HepG2 (cell line): ENCODE measurements around the gene PRKD2. TPM values are rescaled to one million over a fixed set of nuclear protein-coding genes. Genes with fewer than 3 reads are reported as not detected.

Source experiments
- ATAC-seq: fragments of 200-7000 bp; cut with Tn5 transposase; 3 replicates; pipeline ENCODE4 v1.9.1; 2020; ENCODE audit warnings: mild to moderate bottlenecking, moderate library complexity
- BruUV-seq: library from RNA; stranded (reverse); fragments of 400-500 nt; replicated peaks from 2 replicates; lab custom pipeline; 2021; lab: Mats Ljungman, UMichigan
- CTCF ChIA-PET: fragments of 300-600 bp; formaldehyde crosslinking; extraction: SDS; loops from one replicate; lab custom pipeline; 2021; ENCODE audit warnings: low total read pairs, inconsistent platforms, low intra/inter-chr PET ratio; lab: Yijun Ruan, JAX
- POLR2A ChIA-PET: fragments of 350-600 bp; sonication (Branson Sonifier 250); formaldehyde crosslinking; loops from one replicate; lab custom pipeline; 2020; ENCODE audit warnings: antibody characterized with exemption, inconsistent platforms; lab: Yijun Ruan, JAX
- DNase-seq: peaks from one replicate; pipeline ENCODE4 v3.0.0-alpha.2; 2015; ENCODE audit warnings: low spot score
- FAIRE-seq: peaks from 3 replicates; lab custom pipeline; 2011; peaks lifted over from hg19 to GRCh38; lab: Jason Lieb, UNC
- H2AFZ ChIP-seq: one replicate; pipeline ENCODE4 v1.6.1; 2011; ENCODE audit warnings: low read length, inconsistent platforms
- H3K27ac ChIP-seq: fragments of 300-600 bp; 3 replicates; pipeline ENCODE4 v1.8.0; 2011; ENCODE audit warnings: mixed run types, mild to moderate bottlenecking, mixed read lengths, low read length, inconsistent platforms; ENCODE audit not compliant: insufficient read depth; ENCODE audit errors: extremely low read length
- H3K27me3 ChIP-seq, 2 experiments: fragments of 200-600 bp in 1 of 2; 2 replicates in 1 of 2; 3 replicates in 1 of 2; pipeline versions ENCODE4 v1.6.0 to v1.8.0; 2011; ENCODE audit warnings: low read length in 2 of 2, mild to moderate bottlenecking in 2 of 2, moderate library complexity in 2 of 2, inconsistent platforms in 1 of 2; ENCODE audit not compliant: insufficient read depth in 2 of 2, control insufficient read depth in 1 of 2
- H3K36me3 ChIP-seq, 2 experiments: fragments of 200-600 bp in 1 of 2; replicated peaks in 1 of 2; 2 replicates in 1 of 2; 3 replicates in 1 of 2; pipeline versions ENCODE4 v1.5.1 to v1.8.0; 2011; ENCODE audit warnings: low read length in 2 of 2, inconsistent platforms in 1 of 2; ENCODE audit not compliant: insufficient read depth in 2 of 2, control insufficient read depth in 1 of 2
- H3K4me1 ChIP-seq: 2 replicates; pipeline ENCODE4 v1.5.1; 2012; ENCODE audit warnings: low read length, inconsistent platforms; ENCODE audit not compliant: insufficient read depth
- H3K4me2 ChIP-seq: 2 replicates; pipeline ENCODE4 v1.6.0; 2011; ENCODE audit warnings: low read depth, low read length, inconsistent platforms
- H3K4me3 ChIP-seq, 3 experiments: fragments of 200-600 bp in 1 of 3; sonication (generic), shearing (Covaris generic) in 1 of 3; replicated peaks in 1 of 3; 2 replicates each; pipeline ENCODE4 v1.5.1; 2011 to 2016; ENCODE audit warnings: low read length in 3 of 3, inconsistent platforms in 2 of 3, low read depth in 2 of 3, mild to moderate bottlenecking in 2 of 3, control low read depth in 1 of 3, mixed read lengths in 1 of 3; ENCODE audit not compliant: insufficient read depth in 1 of 3
- H3K79me2 ChIP-seq: one replicate; pipeline ENCODE4 v1.6.1; 2011; ENCODE audit warnings: low read length, inconsistent platforms; ENCODE audit not compliant: insufficient read depth
- H3K9ac ChIP-seq: 2 replicates; pipeline ENCODE4 v1.6.0; 2011; ENCODE audit warnings: mild to moderate bottlenecking, low read depth, low read length, inconsistent platforms; ENCODE audit not compliant: insufficient read depth
- H3K9me3 ChIP-seq: 2 replicates; pipeline ENCODE4 v1.5.1; 2012; ENCODE audit warnings: mild to moderate bottlenecking, low read length
- H4K20me1 ChIP-seq: 2 replicates; pipeline ENCODE4 v1.6.0; 2011; ENCODE audit warnings: inconsistent platforms, mild to moderate bottlenecking, low read length, moderate library complexity; ENCODE audit not compliant: insufficient read depth
- CCAR2 ChIP-seq: fragments of 200-400 bp; formaldehyde crosslinking; optimal IDR thresholded peaks from 2 replicates; pipeline ENCODE3; 2018; ENCODE audit warnings: low read depth, mild to moderate bottlenecking, low read length, moderate library complexity
- GATAD1 ChIP-seq: IDR thresholded peaks from 2 replicates; pipeline ENCODE4 v1.6.1; 2016; ENCODE audit warnings: missing genetic modification reagents, missing compliant biosample characterization
- HMG20B ChIP-seq: conservative IDR thresholded peaks from 2 replicates; pipeline ENCODE4 v1.6.1; 2016; ENCODE audit warnings: missing genetic modification reagents, missing compliant biosample characterization
- HOXA9 ChIP-seq: sonication (generic); formaldehyde crosslinking; IDR thresholded peaks from 2 replicates; pipeline ENCODE4 v1.8.1; 2022; ENCODE audit warnings: missing genetic modification reagents, mild to moderate bottlenecking, moderate library complexity, borderline replicate concordance
- MAFK ChIP-seq, 2 experiments: IDR thresholded peaks in 1 of 2; conservative IDR thresholded peaks in 1 of 2; 2 replicates each; pipeline ENCODE4 v1.6.1; 2011; ENCODE audit warnings: improper control_type of control experiment in 2 of 2, low read length in 2 of 2
- MEIS1 ChIP-seq: sonication (generic); formaldehyde crosslinking; IDR thresholded peaks from 2 replicates; pipeline ENCODE4 v1.9.0; 2021; ENCODE audit warnings: mild to moderate bottlenecking, missing genetic modification reagents, moderate library complexity, borderline replicate concordance
- MTA3 ChIP-seq: sonication (generic); formaldehyde crosslinking; IDR thresholded peaks from 2 replicates; pipeline ENCODE4 v1.4.0; 2020; ENCODE audit warnings: missing genetic modification reagents
- POLR2G ChIP-seq: fragments of 200-400 bp; formaldehyde crosslinking; IDR thresholded peaks from 2 replicates; pipeline ENCODE4 v1.6.1; 2018; ENCODE audit warnings: mild to moderate bottlenecking, low read depth, low read length, moderate library complexity
- RXRA ChIP-seq: sonication (generic); formaldehyde crosslinking; IDR thresholded peaks from 2 replicates; pipeline ENCODE4 v1.5.1; 2020; ENCODE audit warnings: missing genetic modification reagents
- ZNF468 ChIP-seq: sonication (generic); formaldehyde crosslinking; IDR thresholded peaks from 2 replicates; pipeline ENCODE4 v1.8.0; 2022; ENCODE audit warnings: mild to moderate bottlenecking, moderate library complexity, missing genetic modification reagents
- ZNF572 ChIP-seq: sonication (generic); formaldehyde crosslinking; IDR thresholded peaks from 2 replicates; pipeline ENCODE4 v1.5.1; 2020; ENCODE audit warnings: mild to moderate bottlenecking, missing genetic modification reagents
- ZNF598 ChIP-seq: sonication (generic); formaldehyde crosslinking; IDR thresholded peaks from 2 replicates; pipeline ENCODE4 v1.5.1; 2020; ENCODE audit warnings: mild to moderate bottlenecking, missing genetic modification reagents, borderline replicate concordance
- ZNF678 ChIP-seq: sonication (generic); formaldehyde crosslinking; IDR thresholded peaks from 2 replicates; pipeline ENCODE4 v1.4.0; 2020; ENCODE audit warnings: mild to moderate bottlenecking, missing genetic modification reagents
- ZNF777 ChIP-seq: sonication (generic); formaldehyde crosslinking; IDR thresholded peaks from 2 replicates; pipeline ENCODE4 v1.4.0; 2020; ENCODE audit warnings: missing genetic modification reagents
- WGBS: methylation state at CpG from one replicate; pipeline ENCODE4 v1.1.6; 2017; ENCODE audit warnings: low lambda C conversion rate; 5-methylcytosine and 5-hydroxymethylcytosine counted together
- in situ Hi-C: cut with HindIII; loops from 2 replicates; pipeline ENCODE4 v1.10.0; 2017; ENCODE audit warnings: low pct_unique_long_range_greater_than_20kb; ENCODE audit not compliant: extremely low pct_ligation_motif_present
- intact Hi-C: fragments of 100-400 bp; cut with micrococcal nuclease; formaldehyde crosslinking; loops from one replicate; pipeline ENCODE4 v1.10.0; 2022; ENCODE audit not compliant: unreplicated experiment
- polyA plus RNA-seq, 8 experiments: library from polyadenylated mRNA; depleted of rRNA in 3 of 8; stranded (reverse) in 7 of 8; unstranded in 1 of 8; fragments of >200 nt; fragmentation: Illumina TruSeq in 4 of 8; extraction: Trizol in 4 of 8; gene quantifications; 2 replicates each; pipeline versions ENCODE4 v1.2.1 to v1.2.3, GENCODE V29; 2011 to 2016; ENCODE audit warnings: low read depth in 4 of 8, missing spikeins in 1 of 8, mixed read lengths in 1 of 8; ENCODE audit not compliant: insufficient read depth in 1 of 8
- total RNA-seq, 5 experiments: library from RNA; depleted of rRNA; stranded (reverse); fragments of >200 nt; fragmentation: Illumina TruSeq; extraction: Trizol; gene quantifications; 2 replicates each; pipeline ENCODE4 v1.2.3, GENCODE V29; 2016; ENCODE audit warnings: low read depth in 1 of 5
- TF ChIP-seq, protein P1 (sequence below): sonication (generic); formaldehyde crosslinking; IDR thresholded peaks from 2 replicates; pipeline ENCODE4 v1.5.1; 2020; ENCODE audit warnings: missing genetic modification reagents, mild to moderate bottlenecking, borderline replicate concordance
- TF ChIP-seq, protein P2 (sequence below): IDR thresholded peaks from 2 replicates; pipeline ENCODE4 v1.6.1; 2012; ENCODE audit warnings: inconsistent platforms

Gene PRKD2
- total and polyA plus RNA-seq, 2 of the 13 experiments (the other 11 are each of a cell fraction or from before 2014, with no cell fraction given) = 6.7 to 7.3 TPM

DNA sequence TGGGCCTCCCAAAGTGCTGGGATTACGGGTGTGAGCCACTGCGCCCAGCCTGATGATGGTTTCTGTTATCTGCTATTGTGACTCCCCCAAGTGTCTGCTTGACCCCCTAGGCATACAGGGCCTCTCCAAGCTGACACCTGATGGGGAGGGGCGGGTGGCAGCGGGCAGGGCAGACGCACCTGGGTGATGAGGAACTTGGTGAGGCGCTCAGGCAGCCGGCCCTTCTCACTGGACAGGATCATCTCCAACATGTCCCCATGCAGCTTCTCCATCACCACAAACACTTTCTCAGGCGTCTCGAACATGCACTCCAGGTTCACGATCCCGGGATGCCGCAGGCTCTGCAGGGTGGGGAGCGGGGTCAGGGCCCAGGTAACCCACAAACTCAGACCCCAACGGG is 27.6 kb downstream of the PRKD2 start:
- Histone ChIP-seq H3K27ac (no peak overlapping the region), H4K20me1 (no peaks in the 10 kb centered on the region), H3K9me3 (no peaks in the 10 kb centered on the region), H2AFZ (no peak overlapping the region), H3K27me3 (no peaks in the 10 kb centered on the region), H3K4me2 (no peak overlapping the region), H3K4me1 (no peaks in the 10 kb centered on the region), H3K79me2 (no peaks in the 10 kb centered on the region), H3K36me3 (peaks cover 37 to 75% of the 10 kb centered on the region in 2 experiments), H3K4me3 (no peak overlapping the region), H3K9ac (no peak overlapping the region)
- BruUV-seq = no TSS peak
- ATAC-seq = no peak
- intact Hi-C loops = no loop called here
- CTCF ChIA-PET = no interaction called here
- POLR2A ChIA-PET = no interaction called here
- WGBS = 97% methylated on average over 8 of the region's 14 CpGs
- TF ChIP-seq CCAR2 (no peak), MTA3 (no peak), ZNF572 (no peak), ZNF777 (CRISPR knock-in tag) (no peak), GATAD1 (CRISPR knock-in tag) (no peak), POLR2G (no peak), ZNF678 (CRISPR knock-in tag) (no peak), MEIS1 (no peak), HMG20B (no peak), MAFK (conservative IDR thresholded peaks at IDR 0.05 in 1 of 2, IDR thresholded peaks at IDR 0.05 in 1 of 2; ENCODE audit: low read length in 2 of 2) (no peak), RXRA (CRISPR knock-in tag) (no peak), ZNF468 (CRISPR knock-in tag) (no peak), ZNF598 (CRISPR knock-in tag) (no peak), HOXA9 (CRISPR knock-in tag) (no peak)
- TF ChIP-seq, protein P1, sequence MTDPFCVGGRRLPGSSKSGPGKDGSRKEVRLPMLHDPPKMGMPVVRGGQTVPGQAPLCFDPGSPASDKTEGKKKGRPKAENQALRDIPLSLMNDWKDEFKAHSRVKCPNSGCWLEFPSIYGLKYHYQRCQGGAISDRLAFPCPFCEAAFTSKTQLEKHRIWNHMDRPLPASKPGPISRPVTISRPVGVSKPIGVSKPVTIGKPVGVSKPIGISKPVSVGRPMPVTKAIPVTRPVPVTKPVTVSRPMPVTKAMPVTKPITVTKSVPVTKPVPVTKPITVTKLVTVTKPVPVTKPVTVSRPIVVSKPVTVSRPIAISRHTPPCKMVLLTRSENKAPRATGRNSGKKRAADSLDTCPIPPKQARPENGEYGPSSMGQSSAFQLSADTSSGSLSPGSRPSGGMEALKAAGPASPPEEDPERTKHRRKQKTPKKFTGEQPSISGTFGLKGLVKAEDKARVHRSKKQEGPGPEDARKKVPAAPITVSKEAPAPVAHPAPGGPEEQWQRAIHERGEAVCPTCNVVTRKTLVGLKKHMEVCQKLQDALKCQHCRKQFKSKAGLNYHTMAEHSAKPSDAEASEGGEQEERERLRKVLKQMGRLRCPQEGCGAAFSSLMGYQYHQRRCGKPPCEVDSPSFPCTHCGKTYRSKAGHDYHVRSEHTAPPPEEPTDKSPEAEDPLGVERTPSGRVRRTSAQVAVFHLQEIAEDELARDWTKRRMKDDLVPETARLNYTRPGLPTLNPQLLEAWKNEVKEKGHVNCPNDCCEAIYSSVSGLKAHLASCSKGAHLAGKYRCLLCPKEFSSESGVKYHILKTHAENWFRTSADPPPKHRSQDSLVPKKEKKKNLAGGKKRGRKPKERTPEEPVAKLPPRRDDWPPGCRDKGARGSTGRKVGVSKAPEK = no peak
- TF ChIP-seq, protein P2, sequence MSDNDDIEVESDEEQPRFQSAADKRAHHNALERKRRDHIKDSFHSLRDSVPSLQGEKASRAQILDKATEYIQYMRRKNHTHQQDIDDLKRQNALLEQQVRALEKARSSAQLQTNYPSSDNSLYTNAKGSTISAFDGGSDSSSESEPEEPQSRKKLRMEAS = no peak
- no peak for DNase-seq
- no peak for FAIRE-seq
- in situ Hi-C loops = no loop called here
